Measurements from ENCODE around the gene USP14.

USP14 gene

DNA sequence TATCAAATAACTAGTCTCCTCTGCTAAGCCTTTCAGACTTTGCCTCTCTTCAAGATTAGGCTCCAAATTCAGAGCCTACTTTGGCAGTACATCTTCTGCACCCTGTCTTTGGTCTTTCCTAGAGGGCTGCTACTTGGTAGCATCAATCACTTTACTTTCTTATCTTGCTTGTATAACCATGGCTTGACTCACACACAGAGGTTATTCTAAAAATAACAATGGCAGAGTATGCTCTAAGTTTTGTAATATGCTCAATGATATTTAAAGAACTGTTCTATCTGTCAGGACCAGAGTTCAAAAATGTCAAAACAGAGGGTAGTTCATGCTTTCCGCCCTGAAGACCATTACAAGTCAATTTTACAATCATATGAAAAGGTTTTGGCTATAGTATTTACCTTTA, 81.8 kb downstream of the USP14 start:
- DNase-seq, result no peak

DNA sequence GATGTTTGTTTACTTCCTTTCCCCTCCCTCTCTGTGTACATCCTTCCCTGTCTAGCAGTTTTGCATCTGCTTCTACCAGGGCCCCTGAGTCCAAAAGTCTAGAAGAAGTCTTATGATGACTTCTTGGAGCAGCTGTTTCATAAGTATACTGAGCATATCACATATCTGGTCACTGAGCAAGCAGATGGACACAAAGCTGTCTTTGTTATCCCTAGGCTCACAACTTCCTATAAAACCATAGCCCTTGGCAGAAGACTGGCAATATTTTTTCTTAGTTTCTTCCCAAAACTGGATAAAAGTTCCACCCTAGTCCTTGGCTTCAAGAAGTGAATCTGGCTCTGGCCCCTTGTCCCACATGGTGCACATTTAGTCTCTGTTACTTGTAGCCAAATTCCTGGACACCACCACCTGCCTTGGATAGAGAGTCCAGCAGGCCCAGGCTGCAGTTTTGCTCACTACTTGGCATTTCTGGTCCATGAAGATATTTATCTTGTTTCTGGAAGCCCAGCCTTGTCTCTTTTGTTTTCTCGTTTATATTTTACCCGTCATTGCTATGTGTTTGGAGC, 87.0 kb downstream of the USP14 start:
- DNase-seq, result no peak

DNA sequence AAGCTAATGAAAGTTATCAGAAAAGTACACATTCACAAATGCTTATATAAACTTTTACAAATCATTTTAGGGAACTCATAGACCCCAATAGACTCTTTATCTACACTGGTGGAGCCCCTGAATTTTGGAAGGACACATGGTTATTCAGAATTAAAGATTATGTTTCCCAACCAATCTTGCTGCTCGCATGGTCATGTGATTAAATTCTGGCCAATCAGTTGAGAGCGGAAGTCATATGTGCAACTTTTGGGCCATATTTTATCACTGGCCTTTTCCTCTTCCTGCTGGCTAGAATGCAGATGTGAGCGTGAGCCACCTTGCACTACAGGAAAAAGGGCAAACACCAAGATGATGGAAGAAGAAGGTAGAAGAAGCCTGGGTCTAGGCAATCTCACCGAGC, 89.7 kb downstream of the USP14 start:
- no peak for DNase-seq

DNA sequence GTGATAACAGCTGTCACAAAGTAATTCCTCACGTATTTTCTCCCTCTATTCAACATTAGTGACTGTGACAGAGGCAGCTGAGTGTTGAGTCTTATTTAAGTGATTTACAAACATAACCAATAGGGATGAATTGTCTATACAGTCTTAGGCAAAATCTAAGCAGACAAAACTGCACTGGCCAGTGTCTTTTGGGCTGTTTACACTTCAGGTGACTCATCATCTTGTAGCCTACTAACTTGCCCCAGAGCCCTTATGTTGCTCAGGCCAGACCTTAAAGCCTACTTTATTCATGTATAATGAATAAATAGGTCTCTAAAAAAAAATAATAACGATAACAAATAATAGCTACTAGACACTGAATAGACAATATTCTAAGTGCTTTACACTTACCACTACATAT, 92.3 kb downstream of the USP14 start:
- no peak for DNase-seq

DNA sequence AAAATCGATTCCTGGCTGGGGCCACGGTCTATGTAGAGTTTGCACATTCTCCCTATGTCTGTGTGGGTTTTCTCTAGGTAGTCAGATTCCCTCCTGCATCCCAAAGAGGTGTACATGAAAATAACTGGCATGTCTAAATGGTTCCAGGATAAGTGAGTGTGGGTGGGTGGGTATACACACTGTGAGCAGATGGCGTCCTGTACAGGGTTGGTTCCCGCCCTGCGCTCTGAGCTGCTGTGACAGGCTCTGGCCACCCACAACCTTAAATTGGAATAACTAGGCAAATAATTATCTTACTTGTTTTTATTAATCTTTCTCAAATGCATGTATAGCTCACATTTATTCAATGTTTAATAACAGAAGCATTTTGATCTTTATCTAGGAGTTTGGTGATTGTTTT, 93.2 kb downstream of the USP14 start:
- DNase-seq, result no peak

DNA sequence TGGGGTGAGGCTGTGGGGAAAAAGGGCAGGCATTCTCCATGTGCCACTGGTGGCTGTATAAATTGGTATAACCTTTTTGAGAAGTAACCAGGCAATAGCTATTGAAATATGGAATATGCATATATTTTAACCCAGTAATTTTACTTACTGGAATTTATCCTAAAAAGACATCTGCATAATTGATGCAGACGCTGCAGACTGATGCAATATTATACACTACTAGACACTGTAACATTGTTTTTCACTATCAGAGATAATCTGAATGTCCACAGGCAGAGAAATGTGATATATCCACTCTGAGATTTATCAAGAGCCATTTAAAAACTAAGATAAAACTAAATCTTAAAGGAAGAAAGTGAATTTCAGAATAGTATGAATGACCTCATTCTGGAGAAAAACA, 94.8 kb downstream of the USP14 start:
- DNase-seq, result no peak

DNA sequence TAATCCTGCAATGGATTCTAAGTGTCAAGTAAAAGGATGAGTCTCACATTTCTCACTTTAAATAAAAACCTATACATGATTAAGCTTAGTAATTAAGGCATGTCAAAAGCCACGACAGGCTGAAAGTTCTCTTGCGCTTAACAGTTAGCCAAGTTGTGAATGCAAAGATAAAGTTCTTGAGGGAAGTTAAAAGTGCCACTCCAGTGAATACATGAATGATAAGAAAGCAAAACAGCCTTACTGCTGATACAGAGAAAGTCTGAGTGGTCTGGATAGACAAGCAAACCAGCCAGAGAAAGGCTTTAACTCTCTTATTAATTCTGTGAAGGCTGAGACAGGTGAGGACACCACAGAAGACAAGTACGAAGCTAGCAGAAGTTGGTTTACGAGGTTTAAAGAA, 96.8 kb downstream of the USP14 start:
- DNase-seq, result no peak

DNA sequence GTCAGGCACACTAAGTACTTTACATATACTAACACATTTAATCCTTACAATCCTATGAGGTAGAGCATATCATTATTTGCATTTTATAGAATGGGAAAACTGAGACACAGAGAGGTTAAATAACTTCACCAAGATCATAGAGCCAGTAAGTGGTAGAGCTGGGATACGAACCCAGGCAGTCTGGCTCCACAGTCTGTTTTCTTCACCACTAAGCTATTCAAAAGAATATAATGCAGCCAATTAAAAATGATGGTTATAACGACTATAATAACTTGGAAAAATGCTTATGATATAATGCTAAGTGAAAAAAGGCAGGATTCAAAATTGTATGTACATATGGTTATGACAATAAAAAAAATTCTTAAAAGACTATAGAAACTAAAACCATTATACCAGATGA, 102.2 kb downstream of the USP14 start:
- DNase-seq, result no peak

DNA sequence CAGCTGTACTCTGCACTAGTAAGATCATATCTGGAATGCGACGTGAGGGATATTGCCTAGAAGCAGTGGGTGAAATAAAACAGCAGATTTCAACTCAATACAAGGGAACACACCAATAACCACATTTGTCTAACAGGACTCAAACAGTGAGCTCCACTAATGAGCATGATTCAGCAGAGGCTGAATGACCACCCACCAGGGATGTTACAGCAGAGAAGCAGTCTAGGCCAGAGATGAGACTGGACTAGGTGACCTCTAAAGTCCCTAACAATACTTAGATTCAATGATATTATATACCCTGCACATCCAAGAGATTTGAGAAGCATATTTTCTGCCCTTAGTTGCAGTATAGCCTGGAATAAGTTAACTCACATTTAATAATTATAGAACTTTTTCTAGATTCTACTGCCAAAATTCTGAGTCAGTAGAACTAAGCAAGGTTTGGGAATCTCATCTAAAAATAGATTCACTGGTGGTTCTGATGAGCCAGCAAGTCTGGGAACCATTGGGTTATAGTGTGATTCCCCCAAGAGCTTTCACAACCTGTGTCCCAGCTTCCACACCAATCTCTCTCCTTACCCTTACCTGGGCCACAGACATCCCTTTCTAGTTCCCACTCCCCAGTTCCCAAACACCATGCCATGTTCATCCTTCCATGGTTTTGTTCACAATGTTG, 103.2 kb downstream of the USP14 start:
- DNase-seq, result no peak

Data from CD4-positive, alpha-beta T cell treated with Interleukin-1 beta for 1 hour (primary cell).